HG03575 (cell line): ENCODE measurements around the gene ZSCAN2.
"Not testable (repeated sequence)": the region's sequence is repeated elsewhere in the genome, so short reads cannot be mapped to it uniquely, and the experiment has no call there.

Source experiments
- ATAC-seq: cut with Tn5 transposase; IDR thresholded peaks from one replicate; pipeline ENCODE4 v1.9.1; 2021; ENCODE audit not compliant: unreplicated experiment, insufficient number of reproducible peaks, low FRiP score; ENCODE audit errors: extremely low read depth

ZSCAN2 gene

DNA sequence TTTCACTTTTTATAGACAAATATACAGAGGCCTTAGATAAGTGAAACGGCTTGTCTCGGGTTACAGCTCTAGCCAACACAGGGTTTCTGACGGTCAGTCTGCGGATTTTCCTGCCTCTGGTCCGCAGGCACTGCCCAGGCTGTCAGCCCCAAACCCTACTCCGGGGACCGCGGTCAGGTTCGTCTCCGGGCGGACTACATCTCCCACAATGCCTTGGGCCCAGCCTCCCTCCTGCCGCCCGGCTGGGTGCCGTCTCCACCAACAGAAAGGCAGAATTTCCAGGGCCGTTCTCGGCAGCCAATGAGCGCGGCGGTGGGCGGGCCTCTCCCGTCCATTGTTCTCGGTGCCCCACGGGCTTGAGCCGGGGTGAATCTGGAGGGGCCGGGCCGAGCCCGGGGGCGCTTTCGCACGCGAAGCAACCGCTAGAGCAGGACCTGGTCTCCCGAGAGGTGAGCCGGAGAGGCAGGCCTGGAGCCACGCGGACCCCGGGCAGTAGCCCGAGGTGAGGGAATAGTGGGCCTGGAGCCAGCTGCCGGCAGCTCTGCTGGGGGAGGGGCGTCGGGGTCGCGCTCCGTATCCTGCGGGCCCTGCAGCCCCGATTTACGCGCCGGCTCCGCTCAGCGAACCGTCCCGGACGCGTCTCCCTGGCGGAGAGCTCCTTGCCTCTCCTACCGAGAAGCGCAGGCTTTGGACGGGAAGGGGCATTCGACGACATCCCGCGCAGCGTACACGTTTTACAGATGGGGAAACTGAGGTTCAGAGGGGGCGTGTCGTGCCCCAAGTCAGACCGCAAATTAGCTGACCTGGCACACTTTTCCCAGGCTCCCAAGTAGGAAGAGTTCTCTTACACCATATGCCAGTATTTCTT is at the start of gene ZSCAN2:
ZSCAN2 (plus strand) TSS at position 323 of the 868 bp plus-strand sequence. CDS start 2,919 bp downstream, outside the sequence.
- ATAC-seq, result peak; percentile 54

GRCh38 chr15:84551624-84552023 is 49.2 kb upstream of the ZSCAN2 start:
- ATAC-seq, result not testable (repeated sequence)

GRCh38 chr15:84552896-84553295 is 47.9 kb upstream of the ZSCAN2 start:
- no peak for ATAC-seq

DNA sequence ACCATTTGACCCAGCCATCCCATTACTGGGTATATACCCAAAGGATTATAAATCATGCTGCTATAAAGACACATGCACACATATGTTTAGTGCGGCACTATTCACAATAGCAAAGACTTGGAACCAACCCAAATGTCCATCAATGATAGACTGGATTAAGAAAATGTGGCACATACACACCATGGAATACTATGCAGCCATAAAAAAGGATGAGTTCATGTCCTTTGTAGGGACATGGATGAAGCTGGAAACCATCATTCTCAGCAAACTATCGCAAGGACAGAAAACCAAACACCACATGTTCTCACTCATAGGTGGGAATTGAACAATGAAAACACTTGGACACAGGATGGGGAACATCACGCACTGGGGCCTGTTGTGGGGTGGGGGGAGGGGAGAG is 44.1 kb upstream of the ZSCAN2 start:
- ATAC-seq, result not testable (repeated sequence)

GRCh38 chr15:84568021-84568420 is 32.8 kb upstream of the ZSCAN2 start:
- not testable (repeated sequence) for ATAC-seq

- no peak for ATAC-seq
These were observed 30.6 kb upstream of the ZSCAN2 start for GRCh38 chr15:84570164-84570735.

GRCh38 chr15:84572231-84572630 is 28.6 kb upstream of the ZSCAN2 start:
- no peak for ATAC-seq

DNA sequence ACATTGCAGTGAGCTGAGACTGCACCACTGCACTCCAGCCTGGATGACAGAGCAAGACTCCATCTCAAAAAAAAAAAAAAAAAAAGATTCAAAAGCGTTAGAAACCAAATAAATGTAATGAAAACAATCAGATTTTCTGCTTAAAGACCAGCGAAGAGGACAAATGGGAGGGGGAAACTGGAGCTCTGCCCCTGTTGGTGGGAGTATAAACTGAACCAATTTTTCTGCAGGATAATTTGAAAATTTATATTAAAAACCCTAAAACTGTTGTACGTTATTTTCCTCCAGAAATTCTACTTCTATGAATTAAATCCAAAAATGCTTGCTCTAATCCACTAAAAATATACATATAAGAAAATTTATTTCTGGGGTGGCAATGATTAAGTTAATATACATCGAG is 25.3 kb upstream of the ZSCAN2 start:
- no peak for ATAC-seq

DNA sequence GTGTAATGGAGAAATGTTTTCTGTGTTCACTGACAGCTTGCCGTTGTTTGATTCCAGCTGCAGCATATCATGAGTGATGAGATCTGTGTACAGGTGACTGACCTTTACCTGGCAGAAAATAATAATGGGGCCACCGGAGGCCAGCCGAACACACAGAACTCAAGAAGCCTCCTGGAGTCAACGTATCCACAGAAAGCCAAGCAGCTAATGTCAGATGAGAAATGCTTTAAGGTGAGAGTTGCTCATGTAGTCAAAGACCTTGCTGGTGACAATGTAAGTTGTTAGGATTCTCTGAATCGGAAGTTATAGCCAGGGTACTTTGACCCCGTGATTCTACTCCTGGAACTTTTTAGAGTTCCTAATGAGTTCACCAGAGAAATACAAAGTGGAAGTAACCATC is 22.9 kb upstream of the ZSCAN2 start:
- ATAC-seq, result not testable (repeated sequence)

GRCh38 chr15:84579261-84579721 is 21.5 kb upstream of the ZSCAN2 start:
- ATAC-seq, result not testable (repeated sequence)

DNA sequence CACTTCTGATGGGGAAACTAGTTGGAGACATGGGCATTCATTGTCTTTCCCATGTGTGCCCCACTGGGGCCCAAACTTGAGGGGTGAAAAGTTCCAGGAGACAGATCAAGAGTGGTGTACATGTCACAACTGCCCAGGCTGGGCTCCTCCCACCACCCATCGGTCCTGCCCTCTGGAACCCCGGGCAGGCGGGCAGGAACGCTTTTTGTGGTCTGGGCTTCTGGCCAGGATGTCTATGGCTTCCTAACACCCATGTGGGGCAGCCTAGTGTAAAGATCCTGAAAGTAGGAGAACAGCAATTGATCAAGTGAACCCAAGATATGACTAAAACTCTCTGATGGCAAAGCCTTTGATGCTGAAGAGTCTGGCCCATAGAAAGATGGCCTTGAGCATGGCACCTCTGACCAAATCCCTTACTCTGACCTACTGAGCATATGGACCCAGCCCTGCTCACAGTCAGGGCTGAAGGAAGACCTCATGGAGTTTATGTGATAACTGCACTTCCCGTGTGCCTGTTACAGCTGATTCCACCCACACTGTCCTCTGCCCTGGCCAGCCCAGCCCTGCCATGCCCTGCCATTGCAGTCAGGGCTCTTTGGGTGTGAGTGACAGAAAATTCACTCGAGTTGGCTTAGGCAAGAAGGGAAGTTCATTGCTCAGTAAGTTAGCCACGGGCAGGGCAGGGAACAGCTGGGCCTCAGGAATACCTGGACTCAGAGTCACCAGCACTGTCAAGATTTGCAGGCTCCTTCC is 19.0 kb upstream of the ZSCAN2 start:
- ATAC-seq, result not testable (repeated sequence)

DNA sequence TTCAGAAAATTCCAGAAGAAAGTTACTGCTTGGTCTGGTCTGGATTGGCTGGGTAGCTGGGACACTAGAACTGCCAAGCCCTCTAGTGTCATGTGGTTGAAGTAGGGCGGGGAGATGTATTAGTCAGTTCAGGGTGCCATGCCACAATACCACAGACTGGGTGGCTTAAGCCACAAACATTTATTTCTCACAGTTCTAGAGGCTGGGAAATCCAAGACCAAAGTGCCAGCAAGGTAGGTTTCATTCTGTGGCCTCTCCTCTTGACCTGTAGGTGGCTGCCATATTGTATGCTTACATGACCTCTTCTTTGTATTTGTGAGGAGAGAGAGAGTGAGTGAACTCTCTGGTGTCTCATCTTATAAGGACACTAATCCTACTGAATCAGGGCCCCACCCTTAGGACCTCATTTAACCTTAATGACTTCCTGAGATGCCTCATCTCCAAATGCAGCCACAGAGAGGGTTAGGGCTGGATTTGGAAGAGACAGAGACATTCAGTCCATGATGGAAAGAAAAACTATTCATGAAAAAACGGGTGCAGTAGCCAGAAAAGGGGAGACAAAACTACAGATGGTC is 18.1 kb upstream of the ZSCAN2 start:
- no peak for ATAC-seq

GRCh38 chr15:84583921-84584320 is 16.9 kb upstream of the ZSCAN2 start:
- not testable (repeated sequence) for ATAC-seq

DNA sequence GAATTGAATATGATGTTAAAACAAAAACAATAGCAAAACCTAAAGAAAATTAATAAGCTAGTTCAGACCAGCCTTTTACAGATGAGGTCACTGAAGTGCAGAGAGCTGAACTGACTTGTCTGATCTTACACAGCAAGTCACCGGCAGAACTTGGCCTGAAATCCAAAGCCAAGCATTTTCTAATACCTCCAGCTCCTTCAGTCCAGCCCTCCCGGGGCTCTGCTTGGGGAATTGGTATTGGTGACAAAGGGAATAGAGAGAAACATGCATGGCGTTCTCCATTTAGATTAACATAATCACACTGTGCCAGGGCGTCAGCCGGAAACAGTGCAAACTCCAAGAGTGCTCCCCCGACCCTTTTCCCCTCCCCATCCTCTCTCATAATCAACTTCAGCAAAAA is 14.1 kb upstream of the ZSCAN2 start:
- no peak for ATAC-seq

DNA sequence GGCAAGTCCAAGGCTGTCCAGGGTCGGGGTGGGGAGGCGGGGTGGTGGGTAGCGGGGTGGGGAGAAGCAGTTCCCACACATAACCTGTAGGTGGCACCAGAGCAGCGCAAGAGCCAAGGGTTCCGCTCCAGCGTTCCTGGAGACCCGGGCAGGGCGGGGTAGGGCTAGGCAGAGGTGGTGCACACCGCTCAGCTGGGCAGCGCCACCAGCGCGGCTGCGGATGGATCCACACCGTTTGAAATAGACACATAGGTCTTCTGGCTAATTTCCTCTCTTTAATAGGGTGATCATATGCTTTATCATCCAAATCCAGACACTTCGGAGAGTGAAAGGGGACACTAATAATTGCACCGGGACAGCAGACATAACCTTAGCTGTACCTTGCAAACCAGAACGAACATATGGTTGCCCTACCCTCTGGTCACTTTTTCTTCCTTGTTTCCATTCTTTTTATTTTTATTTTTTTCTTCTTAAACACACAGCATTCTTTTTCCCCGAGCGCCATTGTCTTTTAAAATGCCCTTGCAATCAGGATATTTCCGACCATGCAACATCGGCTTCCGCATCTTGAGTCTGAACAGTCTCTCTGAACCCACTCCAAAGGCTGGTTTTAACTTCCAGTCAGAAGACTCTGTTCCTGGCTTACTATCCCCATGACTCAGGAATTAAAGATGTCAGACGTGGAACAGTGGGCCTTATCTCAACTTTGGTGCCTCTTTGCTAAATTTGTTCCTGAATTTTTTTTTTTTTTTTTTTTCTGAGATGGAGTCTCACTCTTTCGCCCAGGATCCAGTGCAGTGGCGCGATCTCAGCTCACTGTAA is 12.5 kb upstream of the ZSCAN2 start:
- ATAC-seq, result no peak

- no peak for ATAC-seq
These were observed 10.4 kb upstream of the ZSCAN2 start for GRCh38 chr15:84590406-84590805.

DNA sequence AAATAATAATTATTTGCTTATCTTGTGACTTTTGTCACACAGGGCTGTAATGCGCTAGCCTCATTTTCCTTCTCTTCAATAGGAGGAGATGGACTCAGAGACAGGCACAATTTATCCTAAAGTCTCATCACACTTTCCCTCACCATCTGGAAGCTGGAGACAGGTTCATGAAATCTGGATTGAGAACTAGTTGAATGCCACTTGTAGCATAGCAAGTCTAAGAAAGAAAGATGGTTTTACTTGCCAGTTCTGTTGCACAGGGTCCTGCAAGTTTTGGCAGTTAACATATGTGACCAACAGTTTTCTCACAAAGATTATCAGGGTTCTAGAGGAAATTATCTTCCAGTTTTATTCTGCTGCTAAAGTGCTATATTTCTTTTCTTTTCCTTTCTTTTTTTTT is 9.0 kb upstream of the ZSCAN2 start:
- no peak for ATAC-seq

DNA sequence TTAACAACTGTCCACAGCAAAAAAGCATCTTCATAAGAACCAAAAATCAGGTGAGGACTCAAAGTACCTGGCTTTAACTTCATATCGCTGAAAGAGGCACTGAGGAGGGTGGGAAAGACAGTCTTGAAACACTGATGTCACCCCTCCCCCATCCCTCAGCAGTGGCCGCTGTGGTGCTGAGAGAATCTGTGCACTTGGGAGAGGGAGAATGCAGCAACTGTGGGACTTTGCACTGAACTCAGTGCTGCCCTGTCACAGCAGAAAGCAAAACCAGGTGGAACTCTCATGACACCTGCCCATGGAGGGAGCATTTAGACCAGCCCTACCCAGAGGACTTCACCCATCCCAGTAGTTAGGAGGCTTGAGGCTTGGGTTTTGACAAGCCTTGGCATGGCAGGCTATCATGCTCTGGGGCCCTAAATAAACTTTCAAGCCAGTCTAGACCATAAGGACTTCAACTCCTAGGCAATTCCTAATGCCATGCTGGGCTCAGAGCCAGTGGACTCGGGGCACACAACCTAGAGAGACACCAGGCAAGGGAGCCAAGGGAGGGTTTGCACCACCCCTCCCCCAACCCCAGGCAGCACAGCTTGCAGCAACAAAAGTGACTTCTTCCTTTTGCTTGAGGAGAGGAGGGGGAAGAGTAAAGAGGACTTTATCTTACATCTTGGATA is 6.1 kb upstream of the ZSCAN2 start:
- no peak for ATAC-seq
